Measurements from ENCODE around the gene LRRC36. TPM values are rescaled to one million over a fixed set of nuclear protein-coding genes. Genes with fewer than 3 reads are reported as not detected.

Gene LRRC36
- total and polyA plus RNA-seq, 2 of the 13 experiments (the other 11 are each of a cell fraction or from before 2014, with no cell fraction given): 0.12 to 0.15 TPM

DNA sequence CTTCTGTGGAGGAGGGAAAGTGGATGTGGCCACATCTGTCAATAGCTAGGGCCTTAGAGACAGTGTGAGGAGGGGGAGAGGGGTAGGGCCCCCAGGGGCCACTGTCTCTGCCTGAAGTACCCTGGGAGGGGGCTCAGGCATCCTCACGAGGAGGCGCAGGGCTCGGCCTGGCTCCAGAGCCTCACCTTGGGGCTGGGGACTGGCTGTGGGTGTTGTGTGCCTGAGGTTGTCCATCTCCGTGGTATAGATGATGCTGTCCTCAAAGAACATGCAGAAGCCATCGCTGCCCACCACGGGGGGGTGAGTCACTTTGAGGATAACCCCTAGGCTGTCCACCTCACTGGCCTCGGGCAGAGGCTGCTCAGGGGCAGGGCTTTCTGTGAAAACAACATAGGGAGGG lies 35.2 kb upstream of the LRRC36 start (continued):
- no peak for TF ChIP-seq NR2C2 (CRISPR knock-in tag; IDR thresholded peaks at IDR 0.05; ENCODE audit: borderline replicate concordance)

DNA sequence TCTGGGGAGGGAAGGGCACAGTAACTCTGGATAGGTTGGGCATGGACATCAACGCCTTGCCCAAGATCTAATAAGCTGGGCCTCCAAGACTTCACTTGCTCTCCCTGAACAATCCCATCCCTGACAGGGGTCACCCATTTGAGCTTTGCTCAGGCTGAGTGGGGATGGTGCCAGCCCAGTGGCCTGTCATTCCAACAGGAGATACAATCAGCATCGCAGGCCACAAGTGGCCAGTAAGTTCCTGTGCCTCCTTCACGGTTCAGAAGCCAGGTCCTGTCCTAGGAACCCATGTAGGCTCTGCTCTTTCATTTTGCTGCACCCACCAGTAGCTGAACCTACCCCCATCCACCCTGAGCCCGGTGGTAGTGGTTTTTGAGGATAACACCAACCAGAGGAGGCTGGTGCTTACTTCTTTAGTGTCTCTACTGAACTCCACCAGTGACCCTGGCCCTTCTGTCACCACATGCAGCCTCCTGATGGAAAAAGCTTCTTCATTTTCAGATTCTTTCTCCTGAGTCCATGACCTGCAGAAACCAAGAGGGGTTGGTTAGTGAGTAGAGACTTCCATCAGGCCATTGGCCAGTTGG lies 32.4 kb upstream of the LRRC36 start:
- CTCF ChIA-PET (ENCODE audit: low intra/inter-chr PET ratio, low total read pairs): no interaction called here
- no TSS peak for BruUV-seq (replicated peaks)
- H2AFZ ChIP-seq (ENCODE audit: low read length): no peak overlapping the region
- no peak overlapping the region for H3K4me2 ChIP-seq (ENCODE audit: low read depth, low read length)
- no peak overlapping the region for H3K9ac ChIP-seq (ENCODE audit: insufficient read depth, low read depth, low read length)
- H3K27ac ChIP-seq (ENCODE audit: extremely low read length, insufficient read depth, low read length): no peak overlapping the region
- no peaks in the 10 kb centered on the region for H3K4me1 ChIP-seq (ENCODE audit: insufficient read depth, low read length)
- FAIRE-seq: no peak
- H3K27me3 ChIP-seq (ENCODE audit: control insufficient read depth in 1 of 2, insufficient read depth in 2 of 2, low read length in 2 of 2): peaks cover 0 to 36% of the 10 kb centered on the region in 2 experiments; a peak in 4 of 5 replicates
- H3K9me3 ChIP-seq (ENCODE audit: low read length): no peaks in the 10 kb centered on the region
- DNase-seq (ENCODE audit: low spot score): no peak
- in situ Hi-C loops (cut with HindIII; ENCODE audit: extremely low pct_ligation_motif_present, low pct_unique_long_range_greater_than_20kb): no loop called here
- H4K20me1 ChIP-seq (ENCODE audit: insufficient read depth, low read length): no peaks in the 10 kb centered on the region
- ATAC-seq: no peak
- H3K36me3 ChIP-seq (replicated peaks in 1 of 2; ENCODE audit: control insufficient read depth in 1 of 2, insufficient read depth in 2 of 2, low read length in 2 of 2): no peaks in the 10 kb centered on the region
- POLR2A ChIA-PET: no interaction called here
- no peak overlapping the region for H3K4me3 ChIP-seq (replicated peaks in 1 of 3; ENCODE audit: insufficient read depth in 1 of 3, low read depth in 2 of 3, low read length in 3 of 3)
- WGBS (ENCODE audit: low lambda C conversion rate): 0% methylated on average over 1 of the region's 4 CpGs
- no peaks in the 10 kb centered on the region for H3K79me2 ChIP-seq (ENCODE audit: insufficient read depth, low read length)
- intact Hi-C loops (cut with micrococcal nuclease; ENCODE audit: unreplicated experiment): no loop called here
- TF ChIP-seq ZNF44 (CRISPR knock-in tag; IDR thresholded peaks at IDR 0.05): no peak
- TF ChIP-seq ZNF207 (IDR thresholded peaks at IDR 0.05; ENCODE audit: borderline replicate concordance): no peak
- no peak for TF ChIP-seq ERF (CRISPR knock-in tag; IDR thresholded peaks at IDR 0.05)
- TF ChIP-seq NFE2L1 (CRISPR knock-in tag; IDR thresholded peaks at IDR 0.05; ENCODE audit: borderline replicate concordance): no peak
- TF ChIP-seq ZNF615 (CRISPR knock-in tag; IDR thresholded peaks at IDR 0.05; ENCODE audit: borderline replicate concordance): no peak
- TF ChIP-seq, protein P1, sequence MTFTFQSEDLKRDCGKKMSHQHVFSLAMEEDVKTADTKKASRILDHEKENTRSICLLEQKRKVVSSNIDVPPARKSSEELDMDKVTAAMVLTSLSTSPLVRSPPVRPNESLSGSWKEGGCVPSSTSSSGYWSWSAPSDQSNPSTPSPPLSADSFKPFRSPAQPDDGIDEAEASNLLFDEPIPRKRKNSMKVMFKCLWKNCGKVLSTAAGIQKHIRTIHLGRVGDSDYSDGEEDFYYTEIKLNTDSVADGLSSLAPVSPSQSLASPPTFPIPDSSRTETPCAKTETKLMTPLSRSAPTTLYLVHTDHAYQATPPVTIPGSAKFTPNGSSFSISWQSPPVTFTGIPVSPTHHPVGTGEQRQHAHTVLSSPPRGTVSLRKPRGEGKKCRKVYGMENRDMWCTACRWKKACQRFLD (CRISPR knock-in tag; IDR thresholded peaks at IDR 0.05; ENCODE audit: borderline replicate concordance): no peak
- TF ChIP-seq ZNF746 (CRISPR knock-in tag; IDR thresholded peaks at IDR 0.05): no peak
- TF ChIP-seq ONECUT2 (CRISPR knock-in tag; IDR thresholded peaks at IDR 0.05): no peak
